H1 (cell line): ENCODE measurements around the gene FHAD1. TPM values are rescaled to one million over a fixed set of nuclear protein-coding genes. Genes with fewer than 3 reads are reported as not detected.

Experiments
- CTCF ChIA-PET: fragments of 300-600 bp; sonication (Branson Sonifier 250); formaldehyde crosslinking; loops from one replicate; lab custom pipeline; 2021; ENCODE audit not compliant: partially characterized antibody; lab: Charles Lee
- POLR2A ChIA-PET: fragments of 300-600 bp; sonication (Branson Sonifier 250); formaldehyde crosslinking; loops from one replicate; lab custom pipeline; 2021; ENCODE audit warnings: inconsistent platforms; ENCODE audit not compliant: partially characterized antibody; lab: Charles Lee
- DNase-seq, 2 experiments: peaks; one replicate each; pipeline versions ENCODE4 v3.0.0 to v3.0.0-alpha.2; 2010 to 2022; ENCODE audit warnings: low spot score in 2 of 2, low read depth in 1 of 2, mixed read lengths in 1 of 2
- FAIRE-seq: peaks from 2 replicates; lab custom pipeline; 2011; peaks lifted over from hg19 to GRCh38; lab: Jason Lieb, UNC
- H2AFZ ChIP-seq: 2 replicates; pipeline ENCODE4 v1.8.1; 2012; ENCODE audit warnings: low read length, inconsistent platforms
- H2AK5ac ChIP-seq: 2 replicates; pipeline ENCODE4 v1.6.1; 2013; ENCODE audit warnings: low read depth, low read length
- H2BK120ac ChIP-seq: replicated peaks from 2 replicates; pipeline ENCODE3; 2013; ENCODE audit warnings: low read depth, low read length, inconsistent platforms
- H2BK12ac ChIP-seq: 2 replicates; pipeline ENCODE4 v1.6.1; 2013; ENCODE audit warnings: low read depth, low read length
- H2BK15ac ChIP-seq: 2 replicates; pipeline ENCODE4 v1.6.1; 2013; ENCODE audit warnings: low read length
- H2BK20ac ChIP-seq: 2 replicates; pipeline ENCODE4 v1.6.1; 2013; ENCODE audit warnings: low read length
- H2BK5ac ChIP-seq: 2 replicates; pipeline ENCODE4 v1.6.1; 2013; ENCODE audit warnings: low read depth, low read length
- H3K14ac ChIP-seq: 2 replicates; pipeline ENCODE4 v1.6.1; 2013; ENCODE audit warnings: inconsistent platforms; ENCODE audit not compliant: insufficient read length
- H3K18ac ChIP-seq: 2 replicates; pipeline ENCODE4 v1.6.1; 2013; ENCODE audit warnings: low read length; ENCODE audit errors: extremely low read depth
- H3K23ac ChIP-seq: 2 replicates; pipeline ENCODE4 v1.6.1; 2013; ENCODE audit warnings: inconsistent platforms; ENCODE audit not compliant: insufficient read length
- H3K23me2 ChIP-seq: 2 replicates; pipeline ENCODE4 v1.6.1; 2013; ENCODE audit warnings: low read depth, low read length
- H3K27ac ChIP-seq: 2 replicates; pipeline ENCODE4 v1.6.1; 2011; ENCODE audit warnings: low read depth, low read length, inconsistent platforms
- H3K27me3 ChIP-seq, 4 experiments: replicated peaks in 1 of 4; 1 replicate in 1 of 4; 2 replicates in 3 of 4; pipeline versions ENCODE4 v1.6.1 to v1.8.1; 2011 to 2013; ENCODE audit warnings: low read length in 3 of 4, mild to moderate bottlenecking in 3 of 4, inconsistent platforms in 2 of 4, mixed read lengths in 2 of 4, moderate library complexity in 1 of 4; ENCODE audit not compliant: control insufficient read depth in 3 of 4, insufficient read depth in 3 of 4; ENCODE audit errors: extremely low read depth in 1 of 4
- H3K36me3 ChIP-seq, 4 experiments: 2 replicates each; pipeline versions ENCODE4 v1.6.1 to v1.8.1; 2011 to 2013; ENCODE audit warnings: mild to moderate bottlenecking in 4 of 4, low read length in 3 of 4, moderate library complexity in 2 of 4, control low read depth in 1 of 4, inconsistent platforms in 1 of 4; ENCODE audit not compliant: insufficient read depth in 4 of 4, control insufficient read depth in 2 of 4
- H3K4ac ChIP-seq: replicated peaks from 2 replicates; pipeline ENCODE3; 2013; ENCODE audit warnings: low read length, low read depth, mixed read lengths, inconsistent platforms; ENCODE audit not compliant: insufficient read length
- H3K4me1 ChIP-seq, 4 experiments: replicated peaks in 1 of 4; 1 replicate in 1 of 4; 2 replicates in 3 of 4; pipeline versions ENCODE4 v1.6.1 to v1.8.1; 2011 to 2013; ENCODE audit warnings: low read length in 3 of 4, inconsistent platforms in 2 of 4, mixed read lengths in 1 of 4; ENCODE audit not compliant: insufficient read depth in 4 of 4, control insufficient read depth in 3 of 4
- H3K4me2 ChIP-seq, 2 experiments: 2 replicates each; pipeline versions ENCODE4 v1.6.1 to v1.8.1; 2011 to 2013; ENCODE audit warnings: low read depth in 2 of 2, low read length in 2 of 2, control low read depth in 1 of 2, inconsistent platforms in 1 of 2, mild to moderate bottlenecking in 1 of 2; ENCODE audit not compliant: insufficient read depth in 1 of 2
- H3K4me3 ChIP-seq, 4 experiments: fragments of 200-600, 300-600 bp in 1 of 4; sonication (generic), shearing (Covaris generic), sonication (Bioruptor Twin) in 1 of 4; 2 replicates each; pipeline versions ENCODE4 v1.5.1 to v1.8.1; 2011 to 2016; ENCODE audit warnings: low read length in 4 of 4, low read depth in 3 of 4, control low read depth in 2 of 4, inconsistent platforms in 2 of 4, mild to moderate bottlenecking in 2 of 4, mixed read lengths in 1 of 4, moderate library complexity in 1 of 4; ENCODE audit not compliant: insufficient read depth in 2 of 4; ENCODE audit errors: extremely low read depth in 1 of 4
- H3K56ac ChIP-seq: replicated peaks from 2 replicates; pipeline ENCODE3; 2013; ENCODE audit warnings: low read depth, mild to moderate bottlenecking, mixed read lengths, low read length, inconsistent platforms; ENCODE audit not compliant: insufficient read length
- H3K79me1 ChIP-seq: 2 replicates; pipeline ENCODE4 v1.6.1; 2013; ENCODE audit warnings: low read depth, low read length, control low read depth
- H3K79me2 ChIP-seq, 2 experiments: 2 replicates each; pipeline versions ENCODE4 v1.6.1 to v1.8.1; 2012 to 2013; ENCODE audit warnings: low read length in 2 of 2, mild to moderate bottlenecking in 2 of 2, inconsistent platforms in 1 of 2; ENCODE audit not compliant: insufficient read depth in 2 of 2, control insufficient read depth in 1 of 2
- H3K9ac ChIP-seq, 4 experiments: replicated peaks in 1 of 4; 1 replicate in 1 of 4; 2 replicates in 3 of 4; pipeline versions ENCODE4 v1.6.1 to v1.8.1; 2011 to 2013; ENCODE audit warnings: low read depth in 3 of 4, low read length in 3 of 4, control low read depth in 2 of 4, mild to moderate bottlenecking in 2 of 4, moderate library complexity in 2 of 4, inconsistent platforms in 1 of 4; ENCODE audit errors: extremely low read depth in 1 of 4
- H3K9me3 ChIP-seq, 2 experiments: 2 replicates each; pipeline versions ENCODE4 v1.6.1 to v1.8.1; 2012 to 2013; ENCODE audit warnings: mild to moderate bottlenecking in 2 of 2, moderate library complexity in 2 of 2, control low read depth in 1 of 2, inconsistent platforms in 1 of 2, low read depth in 1 of 2, low read length in 1 of 2, mixed read lengths in 1 of 2; ENCODE audit not compliant: insufficient read depth in 2 of 2
- H4K20me1 ChIP-seq, 2 experiments: replicated peaks in 1 of 2; 2 replicates each; pipeline versions ENCODE3 to v1.8.1; 2011 to 2013; ENCODE audit warnings: inconsistent platforms in 2 of 2, low read length in 2 of 2, mild to moderate bottlenecking in 1 of 2; ENCODE audit not compliant: insufficient read depth in 2 of 2, control insufficient read depth in 1 of 2
- H4K5ac ChIP-seq: 2 replicates; pipeline ENCODE4 v1.6.1; 2013; ENCODE audit warnings: low read length, low read depth, mixed read lengths, inconsistent platforms; ENCODE audit not compliant: insufficient read length
- H4K8ac ChIP-seq: 2 replicates; pipeline ENCODE4 v1.8.0; 2013; ENCODE audit warnings: mild to moderate bottlenecking, moderate library complexity, low read length, inconsistent platforms; ENCODE audit not compliant: insufficient read depth; ENCODE audit errors: extremely low read depth
- H4K91ac ChIP-seq: replicated peaks from 2 replicates; pipeline ENCODE3; 2013; ENCODE audit warnings: low read length, mixed read lengths, inconsistent platforms; ENCODE audit not compliant: insufficient read length
- ASH2L ChIP-seq: fragments of 200-600, 300-600 bp; sonication (generic); IDR thresholded peaks from one replicate; pipeline ENCODE4 v1.7.1; 2017; ENCODE audit warnings: low read length
- ATF2 ChIP-seq: IDR thresholded peaks from 2 replicates; pipeline ENCODE4 v1.6.1; 2012; ENCODE audit warnings: low read length, inconsistent platforms
- BRCA1 ChIP-seq: IDR thresholded peaks from 2 replicates; pipeline ENCODE4 v1.6.1; 2012; ENCODE audit warnings: low read depth, low read length, improper control_type of control experiment
- CREB1 ChIP-seq: IDR thresholded peaks from 2 replicates; pipeline ENCODE4 v1.6.1; 2012; ENCODE audit warnings: inconsistent platforms
- CTBP2 ChIP-seq: IDR thresholded peaks from 2 replicates; pipeline ENCODE4 v1.7.0; 2011; ENCODE audit warnings: borderline replicate concordance, mild to moderate bottlenecking, moderate library complexity, mixed read lengths, low read length; ENCODE audit not compliant: insufficient read depth, insufficient read length
- EP300 ChIP-seq, 2 experiments: IDR thresholded peaks; 1 replicate in 1 of 2; 2 replicates in 1 of 2; pipeline ENCODE4 v1.6.1; 2011 to 2012; ENCODE audit warnings: low read depth in 2 of 2, low read length in 2 of 2, mild to moderate bottlenecking in 2 of 2, borderline replicate concordance in 1 of 2, inconsistent platforms in 1 of 2, moderate library complexity in 1 of 2
- FOSL1 ChIP-seq: IDR thresholded peaks from 2 replicates; pipeline ENCODE4 v1.6.1; 2011; ENCODE audit warnings: mild to moderate bottlenecking, low read depth, low read length, moderate library complexity; ENCODE audit not compliant: insufficient read depth
- KDM5A ChIP-seq: fragments of 200-600 bp; IDR thresholded peaks from 2 replicates; pipeline ENCODE4 v1.7.1; 2012; ENCODE audit warnings: mild to moderate bottlenecking, low read length, inconsistent platforms, mixed read lengths
- POLR2AphosphoS5 ChIP-seq: IDR thresholded peaks from 2 replicates; pipeline ENCODE4 v1.6.1; 2011; ENCODE audit warnings: low read depth, low read length
- RBBP5 ChIP-seq: IDR thresholded peaks from 2 replicates; pipeline ENCODE4 v1.7.1; 2012; ENCODE audit warnings: low read depth, mild to moderate bottlenecking, inconsistent platforms, low read length, moderate library complexity, borderline replicate concordance
- SP4 ChIP-seq: IDR thresholded peaks from 2 replicates; pipeline ENCODE4 v1.6.1; 2012; ENCODE audit warnings: low read length, inconsistent platforms
- SUZ12 ChIP-seq: fragments of 200-600 bp; sonication (generic); IDR thresholded peaks from 2 replicates; pipeline ENCODE4 v1.6.1; 2012; ENCODE audit warnings: mild to moderate bottlenecking, inconsistent platforms, low read length, moderate library complexity, mixed read lengths
- TCF12 ChIP-seq: IDR thresholded peaks from 2 replicates; pipeline ENCODE4 v1.6.1; 2011; ENCODE audit warnings: low read depth, mild to moderate bottlenecking, low read length
- WGBS, 2 experiments: shearing (Covaris generic) in 1 of 2; methylation state at CpG; one replicate each; pipeline versions ENCODE4 v1.1.6 to v1.1.7; 2013 to 2015; ENCODE audit warnings: low lambda C conversion rate in 2 of 2, mixed read lengths in 2 of 2, inconsistent platforms in 1 of 2, low coverage in 1 of 2, missing lambda C conversion rate in 1 of 2; ENCODE audit not compliant: insufficient replicate concordance in 2 of 2, insufficient coverage in 1 of 2, insufficient read length in 1 of 2; ENCODE audit errors: extremely low coverage in 1 of 2, missing lambda C conversion rate in 1 of 2; 5-methylcytosine and 5-hydroxymethylcytosine counted together
- polyA plus RNA-seq, 7 experiments: library from polyadenylated mRNA; depleted of rRNA in 3 of 7; stranded (reverse) in 5 of 7; unstranded in 2 of 7; fragments of >200 nt in 5 of 7; fragments of 200-250 nt in 2 of 7; gene quantifications; 1 replicate in 5 of 7; 2 replicates in 1 of 7; 4 replicates in 1 of 7; pipeline versions ENCODE4 v1.2.1 to v1.2.3, GENCODE V29; 2011 to 2013; ENCODE audit warnings: missing spikeins in 2 of 7, mixed read lengths in 2 of 7
- total RNA-seq: library from RNA; stranded (reverse); fragmentation: NEBNext Ultra II Directional; extraction: Animal tissue kit (Norgen Biotek cat#: 25700); gene quantifications from 2 replicates; pipeline ENCODE4 v1.2.1, GENCODE V29; 2021

The FHAD1 gene
- total and polyA plus RNA-seq, 2 of the 8 experiments (the other 6 are each of a cell fraction or from before 2014, with no cell fraction given), result 0.39 to 0.69 TPM

- Histone ChIP-seq H2BK12ac (no peak overlapping the region), H3K79me1 (no peaks in the 10 kb centered on the region), H3K27me3 (no peaks in the 10 kb centered on the region), H4K20me1 (peaks cover 3 to 5% of the 10 kb centered on the region in 2 experiments), H3K18ac (no peak overlapping the region), H4K5ac (no peak overlapping the region), H3K9me3 (no peaks in the 10 kb centered on the region), H3K56ac (no peak overlapping the region), H4K8ac (peak overlapping the region; percentile 46; the same call in 1 of the 2 replicates), H3K23me2 (no peaks in the 10 kb centered on the region), H2BK20ac (no peak overlapping the region), H3K23ac (no peak overlapping the region), H2BK5ac (no peak overlapping the region), H3K36me3 (no peaks in the 10 kb centered on the region; a peak in 1 of 8 replicates), H2AK5ac (no peak overlapping the region), H3K9ac (no peak overlapping the region), H3K4me3 (no peak overlapping the region), H3K79me2 (no peaks in the 10 kb centered on the region), H3K4ac (no peak overlapping the region), H4K91ac (no peak overlapping the region), H3K4me1 (peaks cover 0 to 7% (median 3%) of the 10 kb centered on the region in 4 experiments; a peak in 3 of 7 replicates), H3K14ac (no peak overlapping the region), H2AFZ (no peak overlapping the region), H3K4me2 (no peak overlapping the region), H2BK120ac (no peak overlapping the region), H2BK15ac (no peak overlapping the region), H3K27ac (no peak overlapping the region)
- DNase-seq, result no peak
- ChIA-PET POLR2A (interaction anchor here (1.9 kb wide), 1 partner anchor 11 kb away, joined by 5 read pairs; no protein-coding TSS in a partner anchor), CTCF (interaction anchor here (1.0 to 16.9 kb wide), 3 partner anchors 10 to 99 kb away, joined by 3 to 170 read pairs (median 20); no protein-coding TSS in a partner anchor)
- no peak for FAIRE-seq
- WGBS, 2 experiments, result 87% methylated on average over 6 of the region's 8 CpGs; no CpG with 5 or more reads in 1 of the 2 experiments
- no peak for TF ChIP-seq CREB1
- TF ChIP-seq POLR2AphosphoS5, result no peak
- TF ChIP-seq FOSL1, result no peak
- TF ChIP-seq ATF2, result no peak
- TF ChIP-seq CTBP2, result no peak
- TF ChIP-seq EP300 (IDR thresholded peaks at IDR 0.05; ENCODE audit: borderline replicate concordance in 1 of 2, low read depth in 2 of 2, low read length in 2 of 2), result no peak
- TF ChIP-seq BRCA1, result no peak
- TF ChIP-seq RBBP5, result no peak
- no peak for TF ChIP-seq ASH2L
- no peak for TF ChIP-seq KDM5A
- TF ChIP-seq SP4, result no peak
- TF ChIP-seq SUZ12, result no peak
- no peak for TF ChIP-seq TCF12
These were observed 175.8 kb downstream of the FHAD1 start for GRCh38 chr1:15422871-15423270.
